Measurements from ENCODE around the gene EPN2.
A peak's percentile ranks its signal among the peaks of the same experiment; 100 is the strongest.

EPN2 gene

GRCh38 chr17:19313746-19314651 lies 76.8 kb downstream of the EPN2 start:
- DNase-seq (ENCODE audit: low read depth): peak; percentile 71
- no peak for TF ChIP-seq CTCF (conservative IDR thresholded peaks at IDR 0.05; ENCODE audit: control insufficient read depth, insufficient read depth, low read depth, low read length)
- H3K4me3 ChIP-seq (ENCODE audit: control insufficient read depth, low read depth, low read length): no peak overlapping the region

- TF ChIP-seq CTCF (conservative IDR thresholded peaks at IDR 0.05; ENCODE audit: control insufficient read depth, insufficient read depth, low read depth, low read length): no peak
- H3K4me3 ChIP-seq (ENCODE audit: control insufficient read depth, low read depth, low read length): no peak overlapping the region
- DNase-seq (ENCODE audit: low read depth): no peak
Observed at GRCh38 chr17:19315104-19315503, 77.9 kb downstream of the EPN2 start.

GRCh38 chr17:19316761-19317358 lies 79.7 kb downstream of the EPN2 start:
- no peak for DNase-seq (ENCODE audit: low read depth)
- no peak overlapping the region for H3K4me3 ChIP-seq (ENCODE audit: control insufficient read depth, low read depth, low read length)
- TF ChIP-seq CTCF (conservative IDR thresholded peaks at IDR 0.05; ENCODE audit: control insufficient read depth, insufficient read depth, low read depth, low read length): no peak

- peak; percentile 84 for DNase-seq (ENCODE audit: low read depth)
- no peak overlapping the region for H3K4me3 ChIP-seq (ENCODE audit: control insufficient read depth, low read depth, low read length)
- peak; percentile 24 for TF ChIP-seq CTCF (conservative IDR thresholded peaks at IDR 0.05; ENCODE audit: control insufficient read depth, insufficient read depth, low read depth, low read length)
Observed at GRCh38 chr17:19317359-19318095, 80.4 kb downstream of the EPN2 start.

GRCh38 chr17:19318611-19319010 lies 81.4 kb downstream of the EPN2 start:
- no peak for DNase-seq (ENCODE audit: low read depth)
- no peak for TF ChIP-seq CTCF (conservative IDR thresholded peaks at IDR 0.05; ENCODE audit: control insufficient read depth, insufficient read depth, low read depth, low read length)
- H3K4me3 ChIP-seq (ENCODE audit: control insufficient read depth, low read depth, low read length): no peak overlapping the region

GRCh38 chr17:19319771-19320505 lies 82.8 kb downstream of the EPN2 start:
- DNase-seq (ENCODE audit: low read depth): no peak
- TF ChIP-seq CTCF (conservative IDR thresholded peaks at IDR 0.05; ENCODE audit: control insufficient read depth, insufficient read depth, low read depth, low read length): no peak
- no peak overlapping the region for H3K4me3 ChIP-seq (ENCODE audit: control insufficient read depth, low read depth, low read length)
